HepG2 (cell line): Measurements from ENCODE around the gene ZMYND8.

ENCODE experiments used
- ADNP ChIP-seq: sonication (generic); formaldehyde crosslinking; IDR thresholded peaks from 2 replicates; pipeline ENCODE4 v1.4.0; 2020; ENCODE audit warnings: missing genetic modification reagents
- CTCF ChIP-seq: sonication (generic); formaldehyde crosslinking; IDR thresholded peaks from 2 replicates; pipeline ENCODE4 v1.5.0; 2020; ENCODE audit warnings: mild to moderate bottlenecking, missing genetic modification reagents, moderate library complexity
- ERF ChIP-seq: IDR thresholded peaks from 2 replicates; pipeline ENCODE4 v1.6.1; 2018; ENCODE audit warnings: missing biosample characterization, missing genetic modification reagents
- HNRNPLL ChIP-seq: fragments of 200-400 bp; formaldehyde crosslinking; IDR thresholded peaks from 2 replicates; pipeline ENCODE4 v1.6.1; 2017; ENCODE audit warnings: mild to moderate bottlenecking, low read depth, low read length; ENCODE audit not compliant: poor library complexity, severe bottlenecking
- JUN ChIP-seq: sonication (generic); formaldehyde crosslinking; IDR thresholded peaks from 2 replicates; pipeline ENCODE4 v1.4.0; 2020; ENCODE audit warnings: mild to moderate bottlenecking, missing genetic modification reagents
- MYC ChIP-seq: sonication (generic); formaldehyde crosslinking; IDR thresholded peaks from 2 replicates; pipeline ENCODE4 v1.9.0; 2021; ENCODE audit warnings: missing genetic modification reagents, borderline replicate concordance
- POLR2AphosphoS5 ChIP-seq: IDR thresholded peaks from 2 replicates; pipeline ENCODE4 v1.6.1; 2012; ENCODE audit warnings: low read depth, low read length
- TBX3 ChIP-seq: fragments of 450-650 bp; IDR thresholded peaks from 2 replicates; pipeline ENCODE4 v1.6.1; 2017; ENCODE audit warnings: antibody characterized with exemption, mild to moderate bottlenecking, inconsistent platforms, borderline replicate concordance
- TF ChIP-seq, protein P1 (sequence below): sonication (generic); formaldehyde crosslinking; IDR thresholded peaks from 2 replicates; pipeline ENCODE4 v1.4.0; 2020; ENCODE audit warnings: mild to moderate bottlenecking, missing genetic modification reagents

- TF ChIP-seq POLR2AphosphoS5 (no peak), ADNP (CRISPR knock-in tag) (no peak), ERF (CRISPR knock-in tag) (no peak), HNRNPLL (no peak), MYC (CRISPR knock-in tag) (no peak), TBX3 (no peak), JUN (CRISPR knock-in tag) (no peak), CTCF (no peak)
- TF ChIP-seq, protein P1, sequence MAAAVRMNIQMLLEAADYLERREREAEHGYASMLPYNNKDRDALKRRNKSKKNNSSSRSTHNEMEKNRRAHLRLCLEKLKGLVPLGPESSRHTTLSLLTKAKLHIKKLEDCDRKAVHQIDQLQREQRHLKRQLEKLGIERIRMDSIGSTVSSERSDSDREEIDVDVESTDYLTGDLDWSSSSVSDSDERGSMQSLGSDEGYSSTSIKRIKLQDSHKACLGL (CRISPR knock-in tag): no peak
Measured at GRCh38 chr20:47198254-47198671, 158.2 kb downstream of the ZMYND8 start.
